GM12878 (cell line): ENCODE measurements around the gene SLC35F6. TPM values are rescaled to one million over a fixed set of nuclear protein-coding genes. Genes with fewer than 3 reads are reported as not detected.

Experiments used
- BCL11A ChIP-seq: IDR thresholded peaks from 2 replicates; pipeline ENCODE4 v1.6.1; 2011; ENCODE audit warnings: low read depth, low read length
- BMI1 ChIP-seq: fragments of 450-650 bp; IDR thresholded peaks from 2 replicates; pipeline ENCODE4 v1.6.1; 2016; ENCODE audit warnings: mild to moderate bottlenecking, moderate library complexity, borderline replicate concordance
- BRCA1 ChIP-seq: IDR thresholded peaks from 2 replicates; pipeline ENCODE4 v1.6.1; 2011; ENCODE audit warnings: low read depth, low read length, improper control_type of control experiment
- CBFB ChIP-seq: IDR thresholded peaks from 2 replicates; pipeline ENCODE4 v1.6.1; 2016; ENCODE audit warnings: antibody characterized with exemption, low read depth
- CBX5 ChIP-seq: sonication (generic); IDR thresholded peaks from 2 replicates; pipeline ENCODE4 v1.6.1; 2016; ENCODE audit warnings: low read depth, moderate library complexity, mild to moderate bottlenecking, inconsistent platforms
- CREM ChIP-seq: IDR thresholded peaks from 2 replicates; pipeline ENCODE4 v1.6.1; 2014; ENCODE audit warnings: antibody characterized with exemption, low read depth
- EED ChIP-seq: sonication (generic); IDR thresholded peaks from 2 replicates; pipeline ENCODE4 v1.6.1; 2016; ENCODE audit warnings: antibody characterized with exemption, low read depth
- ETV6 ChIP-seq, 2 experiments: fragments of 450-650 bp in 1 of 2; IDR thresholded peaks in 1 of 2; conservative IDR thresholded peaks in 1 of 2; 2 replicates each; pipeline ENCODE4 v1.6.1; 2014; ENCODE audit warnings: antibody characterized with exemption in 1 of 2, borderline replicate concordance in 1 of 2, low read depth in 1 of 2, mild to moderate bottlenecking in 1 of 2, moderate library complexity in 1 of 2
- FOXM1 ChIP-seq: IDR thresholded peaks from 2 replicates; pipeline ENCODE4 v1.6.1; 2012; ENCODE audit warnings: low read depth, mild to moderate bottlenecking, inconsistent platforms, low read length, moderate library complexity
- GATAD2B ChIP-seq: fragments of 450-650 bp; conservative IDR thresholded peaks from 2 replicates; pipeline ENCODE4 v1.6.1; 2017; ENCODE audit warnings: low read depth, mild to moderate bottlenecking, moderate library complexity
- IKZF1 ChIP-seq: fragments of 450-650 bp; conservative IDR thresholded peaks from 2 replicates; pipeline ENCODE4 v1.6.1; 2017; ENCODE audit warnings: antibody characterized with exemption, mild to moderate bottlenecking
- IKZF2 ChIP-seq, 2 experiments: fragments of 450-650 bp; IDR thresholded peaks; 2 replicates each; pipeline ENCODE4 v1.6.1; 2017; ENCODE audit warnings: mild to moderate bottlenecking in 2 of 2, moderate library complexity in 2 of 2
- IRF4 ChIP-seq: IDR thresholded peaks from 2 replicates; pipeline ENCODE4 v1.6.1; 2011; ENCODE audit warnings: low read depth, low read length
- KDM1A ChIP-seq: fragments of 200-600 bp; sonication (generic); IDR thresholded peaks from 2 replicates; pipeline ENCODE4 v1.6.1; 2016; ENCODE audit warnings: borderline replicate concordance
- LARP7 ChIP-seq: fragments of 450-650 bp; IDR thresholded peaks from 2 replicates; pipeline ENCODE4 v1.6.1; 2017; ENCODE audit warnings: mild to moderate bottlenecking
- POLR2A ChIP-seq: IDR thresholded peaks from 2 replicates; pipeline ENCODE4 v1.6.1; 2011; ENCODE audit warnings: low read depth, mild to moderate bottlenecking, low read length
- RUNX3 ChIP-seq: IDR thresholded peaks from 2 replicates; pipeline ENCODE4 v1.6.1; 2012; ENCODE audit warnings: low read length, inconsistent platforms
- SREBF1 ChIP-seq: IDR thresholded peaks from 2 replicates; pipeline ENCODE4 v1.6.1; 2012; ENCODE audit warnings: mild to moderate bottlenecking, low read length
- SRF ChIP-seq, 2 experiments: IDR thresholded peaks; 2 replicates each; pipeline ENCODE4 v1.6.1; 2011; ENCODE audit warnings: low read depth in 2 of 2, low read length in 2 of 2, mild to moderate bottlenecking in 1 of 2, moderate library complexity in 1 of 2
- TAF1 ChIP-seq: IDR thresholded peaks from 2 replicates; pipeline ENCODE4 v1.6.1; 2011; ENCODE audit warnings: mild to moderate bottlenecking, low read depth, low read length, borderline replicate concordance
- polyA plus RNA-seq, 11 experiments: library from polyadenylated mRNA; depleted of rRNA in 4 of 11; unstranded in 6 of 11; stranded (reverse) in 5 of 11; fragments of >200 nt; fragmentation: Nextera tagmentation in 4 of 11; fragmentation: Illumina TruSeq in 1 of 11; extraction: Ambion mirVana in 4 of 11; extraction: Trizol in 1 of 11; gene quantifications; 1 replicate in 1 of 11; 2 replicates in 10 of 11; pipeline versions ENCODE4 v1.2.1 to v1.2.3, GENCODE V29; 2011 to 2016; ENCODE audit warnings: inconsistent platforms in 2 of 11, missing spikeins in 2 of 11, low read depth in 1 of 11
- total RNA-seq, 4 experiments: library from RNA; depleted of rRNA in 3 of 4; stranded (reverse); fragments of >200 nt in 3 of 4; fragmentation: Illumina TruSeq in 1 of 4; extraction: Trizol in 1 of 4; gene quantifications; 2 replicates each; pipeline versions ENCODE4 v1.2.1 to v1.2.3, GENCODE V29; 2013 to 2021
- TF ChIP-seq, protein P1 (sequence below): fragments of 450-650 bp; IDR thresholded peaks from 2 replicates; pipeline ENCODE4 v1.6.1; 2017; ENCODE audit warnings: low read depth, mild to moderate bottlenecking, moderate library complexity
- TF ChIP-seq, protein P2 (sequence below): fragments of 450-650 bp; IDR thresholded peaks from 2 replicates; pipeline ENCODE4 v1.6.1; 2017; ENCODE audit warnings: borderline replicate concordance
- TF ChIP-seq, protein P3 (sequence below): fragments of 450-650 bp; IDR thresholded peaks from 2 replicates; pipeline ENCODE4 v1.6.1; 2016; ENCODE audit warnings: mild to moderate bottlenecking
- TF ChIP-seq, protein P4 (sequence below): fragments of 450-650 bp; IDR thresholded peaks from 2 replicates; pipeline ENCODE4 v1.6.1; 2016; ENCODE audit warnings: mild to moderate bottlenecking, moderate library complexity, borderline replicate concordance

Gene SLC35F6
- total and polyA plus RNA-seq, 10 of the 15 experiments (the other 5 are each of a cell fraction or from before 2014, with no cell fraction given), result 4.0 to 10.5 (median 8.0) TPM

- no peak for TF ChIP-seq CBX5
- peak; percentile 32; the same call in 1 of the 2 replicates for TF ChIP-seq RUNX3
- TF ChIP-seq SRF (IDR thresholded peaks at IDR 0.05; ENCODE audit: low read depth in 2 of 2, low read length in 2 of 2), result no peak
- no peak for TF ChIP-seq EED
- no peak for TF ChIP-seq GATAD2B
- TF ChIP-seq CREM, result no peak
- TF ChIP-seq BMI1, result no peak
- TF ChIP-seq, protein P1, sequence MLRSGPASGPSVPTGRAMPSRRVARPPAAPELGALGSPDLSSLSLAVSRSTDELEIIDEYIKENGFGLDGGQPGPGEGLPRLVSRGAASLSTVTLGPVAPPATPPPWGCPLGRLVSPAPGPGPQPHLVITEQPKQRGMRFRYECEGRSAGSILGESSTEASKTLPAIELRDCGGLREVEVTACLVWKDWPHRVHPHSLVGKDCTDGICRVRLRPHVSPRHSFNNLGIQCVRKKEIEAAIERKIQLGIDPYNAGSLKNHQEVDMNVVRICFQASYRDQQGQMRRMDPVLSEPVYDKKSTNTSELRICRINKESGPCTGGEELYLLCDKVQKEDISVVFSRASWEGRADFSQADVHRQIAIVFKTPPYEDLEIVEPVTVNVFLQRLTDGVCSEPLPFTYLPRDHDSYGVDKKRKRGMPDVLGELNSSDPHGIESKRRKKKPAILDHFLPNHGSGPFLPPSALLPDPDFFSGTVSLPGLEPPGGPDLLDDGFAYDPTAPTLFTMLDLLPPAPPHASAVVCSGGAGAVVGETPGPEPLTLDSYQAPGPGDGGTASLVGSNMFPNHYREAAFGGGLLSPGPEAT, result 0 out of 2 replicates have a peak, but pooled peaks have one; percentile 28
- TF ChIP-seq LARP7, result no peak
- no peak for TF ChIP-seq TAF1
- no peak for TF ChIP-seq SREBF1
- TF ChIP-seq, protein P2, sequence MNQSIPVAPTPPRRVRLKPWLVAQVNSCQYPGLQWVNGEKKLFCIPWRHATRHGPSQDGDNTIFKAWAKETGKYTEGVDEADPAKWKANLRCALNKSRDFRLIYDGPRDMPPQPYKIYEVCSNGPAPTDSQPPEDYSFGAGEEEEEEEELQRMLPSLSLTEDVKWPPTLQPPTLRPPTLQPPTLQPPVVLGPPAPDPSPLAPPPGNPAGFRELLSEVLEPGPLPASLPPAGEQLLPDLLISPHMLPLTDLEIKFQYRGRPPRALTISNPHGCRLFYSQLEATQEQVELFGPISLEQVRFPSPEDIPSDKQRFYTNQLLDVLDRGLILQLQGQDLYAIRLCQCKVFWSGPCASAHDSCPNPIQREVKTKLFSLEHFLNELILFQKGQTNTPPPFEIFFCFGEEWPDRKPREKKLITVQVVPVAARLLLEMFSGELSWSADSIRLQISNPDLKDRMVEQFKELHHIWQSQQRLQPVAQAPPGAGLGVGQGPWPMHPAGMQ, result no peak
- peak; percentile 34 to 42 for TF ChIP-seq IKZF2 (IDR thresholded peaks at IDR 0.05)
- no peak for TF ChIP-seq BCL11A
- TF ChIP-seq ETV6 (conservative IDR thresholded peaks at IDR 0.05 in 1 of 2, IDR thresholded peaks at IDR 0.05 in 1 of 2; ENCODE audit: borderline replicate concordance in 1 of 2, low read depth in 1 of 2), result no peak
- TF ChIP-seq IKZF1, result peak; percentile 46
- TF ChIP-seq IRF4, result no peak
- no peak for TF ChIP-seq POLR2A
- TF ChIP-seq FOXM1, result no peak
- TF ChIP-seq, protein P3, sequence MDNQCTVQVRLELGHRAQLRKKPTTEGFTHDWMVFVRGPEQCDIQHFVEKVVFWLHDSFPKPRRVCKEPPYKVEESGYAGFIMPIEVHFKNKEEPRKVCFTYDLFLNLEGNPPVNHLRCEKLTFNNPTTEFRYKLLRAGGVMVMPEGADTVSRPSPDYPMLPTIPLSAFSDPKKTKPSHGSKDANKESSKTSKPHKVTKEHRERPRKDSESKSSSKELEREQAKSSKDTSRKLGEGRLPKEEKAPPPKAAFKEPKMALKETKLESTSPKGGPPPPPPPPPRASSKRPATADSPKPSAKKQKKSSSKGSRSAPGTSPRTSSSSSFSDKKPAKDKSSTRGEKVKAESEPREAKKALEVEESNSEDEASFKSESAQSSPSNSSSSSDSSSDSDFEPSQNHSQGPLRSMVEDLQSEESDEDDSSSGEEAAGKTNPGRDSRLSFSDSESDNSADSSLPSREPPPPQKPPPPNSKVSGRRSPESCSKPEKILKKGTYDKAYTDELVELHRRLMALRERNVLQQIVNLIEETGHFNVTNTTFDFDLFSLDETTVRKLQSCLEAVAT, result no peak
- TF ChIP-seq CBFB, result no peak
- TF ChIP-seq, protein P4, sequence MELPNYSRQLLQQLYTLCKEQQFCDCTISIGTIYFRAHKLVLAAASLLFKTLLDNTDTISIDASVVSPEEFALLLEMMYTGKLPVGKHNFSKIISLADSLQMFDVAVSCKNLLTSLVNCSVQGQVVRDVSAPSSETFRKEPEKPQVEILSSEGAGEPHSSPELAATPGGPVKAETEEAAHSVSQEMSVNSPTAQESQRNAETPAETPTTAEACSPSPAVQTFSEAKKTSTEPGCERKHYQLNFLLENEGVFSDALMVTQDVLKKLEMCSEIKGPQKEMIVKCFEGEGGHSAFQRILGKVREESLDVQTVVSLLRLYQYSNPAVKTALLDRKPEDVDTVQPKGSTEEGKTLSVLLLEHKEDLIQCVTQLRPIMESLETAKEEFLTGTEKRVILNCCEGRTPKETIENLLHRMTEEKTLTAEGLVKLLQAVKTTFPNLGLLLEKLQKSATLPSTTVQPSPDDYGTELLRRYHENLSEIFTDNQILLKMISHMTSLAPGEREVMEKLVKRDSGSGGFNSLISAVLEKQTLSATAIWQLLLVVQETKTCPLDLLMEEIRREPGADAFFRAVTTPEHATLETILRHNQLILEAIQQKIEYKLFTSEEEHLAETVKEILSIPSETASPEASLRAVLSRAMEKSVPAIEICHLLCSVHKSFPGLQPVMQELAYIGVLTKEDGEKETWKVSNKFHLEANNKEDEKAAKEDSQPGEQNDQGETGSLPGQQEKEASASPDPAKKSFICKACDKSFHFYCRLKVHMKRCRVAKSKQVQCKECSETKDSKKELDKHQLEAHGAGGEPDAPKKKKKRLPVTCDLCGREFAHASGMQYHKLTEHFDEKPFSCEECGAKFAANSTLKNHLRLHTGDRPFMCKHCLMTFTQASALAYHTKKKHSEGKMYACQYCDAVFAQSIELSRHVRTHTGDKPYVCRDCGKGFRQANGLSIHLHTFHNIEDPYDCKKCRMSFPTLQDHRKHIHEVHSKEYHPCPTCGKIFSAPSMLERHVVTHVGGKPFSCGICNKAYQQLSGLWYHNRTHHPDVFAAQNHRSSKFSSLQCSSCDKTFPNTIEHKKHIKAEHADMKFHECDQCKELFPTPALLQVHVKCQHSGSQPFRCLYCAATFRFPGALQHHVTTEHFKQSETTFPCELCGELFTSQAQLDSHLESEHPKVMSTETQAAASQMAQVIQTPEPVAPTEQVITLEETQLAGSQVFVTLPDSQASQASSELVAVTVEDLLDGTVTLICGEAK, result no peak
- TF ChIP-seq KDM1A, result no peak
- no peak for TF ChIP-seq BRCA1
Observed at GRCh38 chr2:26757873-26758789, 6.0 kb upstream of the SLC35F6 start (continued).
